Smooth muscle cell (in vitro differentiated cells): Measurements from ENCODE around the gene CNN1. TPM values are rescaled to one million over a fixed set of nuclear protein-coding genes. Genes with fewer than 3 reads are reported as not detected.

Experiments
- DNase-seq: peaks from one replicate; lab custom pipeline; 2025; ENCODE audit not compliant: unreplicated experiment; lab: John Stamatoyannopoulos, UW
- H2AFZ ChIP-seq: fragments of 200-600 bp; sonication (generic); 2 replicates; pipeline ENCODE4 v1.6.0; 2016; ENCODE audit warnings: antibody characterized with exemption, low read depth, mild to moderate bottlenecking
- H3F3A ChIP-seq: fragments of 200-600 bp; sonication (generic); 2 replicates; pipeline ENCODE4 v1.6.0; 2017; ENCODE audit warnings: antibody characterized with exemption, low read depth
- H3K27ac ChIP-seq: fragments of 200-600 bp; sonication (generic); 2 replicates; pipeline ENCODE4 v1.5.1; 2016; ENCODE audit warnings: low read depth, mild to moderate bottlenecking
- H3K27me3 ChIP-seq: fragments of 200-600 bp; sonication (generic); 2 replicates; pipeline ENCODE4 v1.6.1; 2016; ENCODE audit warnings: low read depth, mild to moderate bottlenecking
- H3K36me3 ChIP-seq: fragments of 200-600 bp; sonication (generic); 2 replicates; pipeline ENCODE4 v1.5.1; 2016; ENCODE audit warnings: low read depth
- H3K4me1 ChIP-seq: fragments of 200-600 bp; sonication (generic); 2 replicates; pipeline ENCODE4 v1.5.1; 2016; ENCODE audit warnings: low read depth
- H3K4me2 ChIP-seq: fragments of 200-600 bp; sonication (generic); 2 replicates; pipeline ENCODE4 v1.6.0; 2016; ENCODE audit warnings: mild to moderate bottlenecking
- H3K4me3 ChIP-seq: fragments of 200-600 bp; sonication (generic); 2 replicates; pipeline ENCODE4 v1.5.1; 2016; ENCODE audit warnings: mild to moderate bottlenecking
- H3K79me2 ChIP-seq: fragments of 200-600 bp; sonication (generic); 2 replicates; pipeline ENCODE4 v1.6.0; 2016; ENCODE audit warnings: low read depth, mild to moderate bottlenecking
- H3K9ac ChIP-seq: fragments of 200-600 bp; sonication (generic); 2 replicates; pipeline ENCODE4 v1.6.0; 2016; ENCODE audit warnings: low read depth
- H3K9me3 ChIP-seq: fragments of 200-600 bp; sonication (generic); replicated peaks from 2 replicates; pipeline ENCODE4 v1.5.1; 2016; ENCODE audit warnings: low read depth
- H4K20me1 ChIP-seq: fragments of 200-600 bp; sonication (generic); 2 replicates; pipeline ENCODE4 v1.6.0; 2016; ENCODE audit warnings: low read depth
- CTCF ChIP-seq: fragments of 200-600 bp; sonication (generic); IDR thresholded peaks from 2 replicates; pipeline ENCODE4 v1.5.1; 2017; ENCODE audit warnings: borderline replicate concordance, mild to moderate bottlenecking, antibody characterized with exemption; ENCODE audit not compliant: insufficient read depth, poor library complexity, severe bottlenecking
- whole genome bisulfite sequencing: methylation state at CpG from one replicate; pipeline ENCODE4 v1.1.7; 2016; ENCODE audit warnings: low lambda C conversion rate; 5-methylcytosine and 5-hydroxymethylcytosine counted together
- polyA plus RNA-seq: library from polyadenylated mRNA; unstranded; fragments of >200 nt; fragmentation: Nextera tagmentation; extraction: Ambion mirVana; gene quantifications from 2 replicates; pipeline ENCODE4 v1.2.1, GENCODE V29; 2016
- total RNA-seq: library from RNA; depleted of rRNA; stranded (reverse); fragments of >200 nt; gene quantifications from 2 replicates; pipeline ENCODE4 v1.2.3, GENCODE V29; 2014

CNN1 gene
- total and polyA plus RNA-seq, 2 experiments from 2014 or later = 72.8 to 99.5 TPM

GRCh38 chr19:11556634-11557420 is 18.2 kb downstream of the CNN1 start:
- Histone ChIP-seq H3K79me2 (peaks cover 26% of the 10 kb centered on the region), H4K20me1 (peaks cover 31% of the 10 kb centered on the region), H3K4me1 (peaks cover 6% of the 10 kb centered on the region), H3K4me3 (no peak overlapping the region), H3K4me2 (no peak overlapping the region), H3K9ac (no peak overlapping the region), H3F3A (no peaks in the 10 kb centered on the region), H2AFZ (no peak overlapping the region), H3K27ac (no peak overlapping the region), H3K9me3 (no peaks in the 10 kb centered on the region), H3K27me3 (no peaks in the 10 kb centered on the region), H3K36me3 (no peaks in the 10 kb centered on the region)
- no peak for TF ChIP-seq CTCF
- no peak for DNase-seq
- 94% methylated on average over 4 of the region's 4 CpGs for WGBS

GRCh38 chr19:11558881-11559828 is 20.5 kb downstream of the CNN1 start, which contains the start of gene ELOF1:
Gene ELOF1 (minus strand): TSS chr19:11559230. CDS start chr19:11554347, 4,883 bp downstream.
- H3K36me3 ChIP-seq = no peaks in the 10 kb centered on the region
- H3K27ac ChIP-seq = no peak within 1 kb of the TSS
- H3K27me3 ChIP-seq = no peaks in the 10 kb centered on the region
- H3K4me3 ChIP-seq = peak within 1 kb of the TSS; percentile 78
- H3K4me2 ChIP-seq = peak within 1 kb of the TSS; percentile 96
- H3F3A ChIP-seq = no peaks in the 10 kb centered on the region
- H3K9me3 ChIP-seq = no peaks in the 10 kb centered on the region
- WGBS = 7% methylated on average over 57 of the region's 57 CpGs
- peak within 1 kb of the TSS; percentile 77 for H3K9ac ChIP-seq
- H3K4me1 ChIP-seq = peaks cover 6% of the 10 kb centered on the region
- DNase-seq = peak; percentile 77
- H4K20me1 ChIP-seq = peaks cover 31% of the 10 kb centered on the region
- peak within 1 kb of the TSS; percentile 86 for H2AFZ ChIP-seq
- TF ChIP-seq CTCF = no peak
- peaks cover 26% of the 10 kb centered on the region for H3K79me2 ChIP-seq

- H3F3A ChIP-seq = no peaks in the 10 kb centered on the region
- H3K4me2 ChIP-seq = peak overlapping the region; percentile 88
- TF ChIP-seq CTCF = peak; percentile 61
- no peaks in the 10 kb centered on the region for H3K27me3 ChIP-seq
- peaks cover 6% of the 10 kb centered on the region for H3K4me1 ChIP-seq
- DNase-seq = no peak
- H3K79me2 ChIP-seq = peaks cover 26% of the 10 kb centered on the region
- H3K4me3 ChIP-seq = no peak overlapping the region
- no peaks in the 10 kb centered on the region for H3K36me3 ChIP-seq
- 24% methylated on average over 9 of the region's 9 CpGs for WGBS
- H3K27ac ChIP-seq = no peak overlapping the region
- H2AFZ ChIP-seq = no peak overlapping the region
- peaks cover 26% of the 10 kb centered on the region for H4K20me1 ChIP-seq
- H3K9ac ChIP-seq = no peak overlapping the region
- no peaks in the 10 kb centered on the region for H3K9me3 ChIP-seq
These were observed 21.9 kb downstream of the CNN1 start for GRCh38 chr19:11560404-11561051.
